Measurements from ENCODE around the gene TMEM50A. TPM values are rescaled to one million over a fixed set of nuclear protein-coding genes. Genes with fewer than 3 reads are reported as not detected.
"Not testable (repeated sequence)": the region's sequence is repeated elsewhere in the genome, so short reads cannot be mapped to it uniquely, and the experiment has no call there.

The TMEM50A gene
- total and polyA plus RNA-seq, 2 experiments from 2014 or later: 53.9 to 229 TPM

DNA sequence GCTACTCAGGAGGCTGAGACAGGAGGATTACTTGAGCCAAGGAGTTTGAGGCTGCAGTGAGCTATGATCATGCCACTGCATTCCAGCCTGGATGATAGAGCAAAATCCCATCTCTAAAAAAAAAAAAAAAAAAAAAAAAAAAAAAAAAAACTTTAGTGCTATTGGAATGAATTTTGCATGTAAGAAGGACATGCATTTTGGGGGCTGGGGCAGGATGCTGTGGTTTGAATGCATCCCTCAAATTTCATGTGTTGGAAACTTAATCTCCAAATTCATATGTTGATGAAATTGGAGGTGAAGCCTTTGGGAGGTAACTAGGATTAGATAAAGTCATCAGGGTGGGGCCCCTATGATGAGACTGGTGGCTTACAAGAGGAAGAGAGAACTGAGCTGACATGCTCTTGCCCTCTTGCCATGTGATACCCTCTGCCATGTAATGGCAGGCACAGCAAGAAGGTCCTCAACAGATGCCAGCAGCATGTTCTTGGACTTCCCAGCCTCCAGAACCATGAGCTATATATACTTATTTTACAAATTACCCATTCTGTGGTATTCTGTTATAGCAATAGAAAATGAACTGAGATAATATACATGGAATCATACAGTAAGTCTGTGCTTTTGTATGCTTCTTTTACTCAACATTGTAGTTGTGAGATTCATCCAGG lies 25.2 kb upstream of the TMEM50A start:
- H3K27me3 ChIP-seq; DNase-seq (ENCODE audit: low read depth in 1 of 2, low spot score in 1 of 2); H3K9me3 ChIP-seq (ENCODE audit: low read depth); H3K4me3 ChIP-seq; H3K4me1 ChIP-seq (ENCODE audit: low read depth); H3K36me3 ChIP-seq; H3K27ac ChIP-seq: not testable (repeated sequence)

- not testable (repeated sequence) for H3K9me3 ChIP-seq (ENCODE audit: low read depth); H3K36me3 ChIP-seq; H3K27ac ChIP-seq; H3K4me1 ChIP-seq (ENCODE audit: low read depth); DNase-seq (ENCODE audit: low read depth in 1 of 2, low spot score in 1 of 2); H3K4me3 ChIP-seq; H3K27me3 ChIP-seq
Observed at GRCh38 chr1:25320314-25320938, 17.7 kb upstream of the TMEM50A start.

DNA sequence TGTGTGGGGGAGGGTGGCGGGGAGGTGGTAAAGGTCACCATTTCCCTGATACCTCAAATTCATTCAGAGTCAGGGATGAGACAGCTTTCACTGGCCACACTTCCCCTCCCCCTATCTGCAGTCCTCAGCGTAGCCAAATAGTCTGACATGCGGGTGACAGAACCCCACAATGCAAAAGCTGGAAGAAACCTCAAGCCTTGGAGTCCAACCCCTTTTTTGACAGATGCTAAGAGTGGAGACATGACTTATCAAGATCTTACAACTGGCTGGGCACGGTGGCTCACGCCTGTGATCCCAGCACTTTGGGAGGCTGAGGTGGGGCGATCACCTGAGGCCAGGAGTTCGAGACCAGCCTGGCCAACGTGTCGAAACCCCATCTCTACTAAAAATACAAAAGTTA lies 16.0 kb upstream of the TMEM50A start:
- H3K9me3 ChIP-seq (ENCODE audit: low read depth); DNase-seq (ENCODE audit: low read depth in 1 of 2, low spot score in 1 of 2); H3K36me3 ChIP-seq; H3K4me3 ChIP-seq; H3K27ac ChIP-seq; H3K27me3 ChIP-seq; H3K4me1 ChIP-seq (ENCODE audit: low read depth): not testable (repeated sequence)

DNA sequence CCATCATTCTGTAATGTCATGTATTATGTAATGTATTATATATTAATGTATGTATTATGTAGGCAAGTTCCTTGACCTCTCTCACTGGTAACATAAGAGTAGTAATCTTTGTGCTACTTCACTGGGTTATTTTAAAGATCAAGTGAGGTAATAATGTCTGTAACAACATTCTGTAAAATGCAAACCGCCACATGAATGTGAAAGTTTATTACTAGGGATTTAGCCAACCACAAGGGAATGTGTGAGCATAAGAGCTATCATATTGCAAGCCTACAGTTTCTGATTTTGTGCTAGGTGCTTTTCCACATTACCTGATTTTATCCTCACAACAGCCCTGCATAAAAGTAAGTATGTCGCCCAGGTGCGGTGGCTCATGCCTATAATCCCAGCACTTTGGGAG lies 13.7 kb upstream of the TMEM50A start:
- not testable (repeated sequence) for H3K27ac ChIP-seq; DNase-seq (ENCODE audit: low read depth in 1 of 2, low spot score in 1 of 2); H3K9me3 ChIP-seq (ENCODE audit: low read depth); H3K27me3 ChIP-seq; H3K4me3 ChIP-seq; H3K36me3 ChIP-seq; H3K4me1 ChIP-seq (ENCODE audit: low read depth)

DNA sequence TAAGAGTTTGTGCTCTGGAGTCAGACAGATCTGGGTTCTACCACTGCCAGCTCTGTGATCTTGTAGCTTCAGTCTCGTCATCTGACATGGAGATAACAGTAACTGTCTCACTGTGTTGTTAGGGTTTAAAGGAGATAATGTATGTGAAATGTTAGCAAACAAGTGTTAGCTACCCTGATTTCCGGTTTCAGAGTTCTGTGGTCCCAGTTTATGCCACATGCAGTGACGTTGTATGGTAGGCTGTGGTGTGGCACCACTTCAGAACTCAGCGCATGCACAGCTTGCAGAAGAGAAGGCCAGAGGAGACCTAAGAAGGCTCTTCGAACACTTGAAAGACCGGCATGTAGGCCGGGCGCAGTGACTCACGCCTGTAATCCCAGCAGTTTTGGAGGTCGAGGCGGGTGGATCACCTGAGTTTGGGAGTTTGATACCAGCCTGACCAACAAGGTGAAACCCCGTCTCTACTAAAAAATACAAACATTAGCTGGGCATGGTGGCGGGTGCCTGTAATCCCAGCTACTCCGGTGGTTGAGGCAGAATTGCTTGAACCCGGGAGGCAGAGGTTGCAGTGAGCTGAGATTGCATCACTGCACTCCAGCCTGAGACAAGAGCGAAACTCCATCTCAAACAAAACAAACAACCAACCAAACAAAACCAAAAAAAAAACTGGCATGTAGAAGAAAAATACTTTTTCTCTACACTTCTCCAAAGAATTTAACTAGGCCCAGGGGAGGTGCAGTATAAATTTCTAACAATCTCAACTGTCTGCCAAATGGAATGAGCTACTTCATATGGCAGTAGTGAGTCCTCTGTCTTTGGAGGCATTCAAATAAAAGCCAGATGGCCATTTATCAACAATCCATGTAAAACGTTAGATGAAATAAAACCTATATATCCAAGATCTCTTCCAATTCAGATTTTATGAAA lies 10.0 kb upstream of the TMEM50A start:
- H3K27me3 ChIP-seq; H3K27ac ChIP-seq; H3K9me3 ChIP-seq (ENCODE audit: low read depth); DNase-seq (ENCODE audit: low read depth in 1 of 2, low spot score in 1 of 2); H3K36me3 ChIP-seq; H3K4me1 ChIP-seq (ENCODE audit: low read depth); H3K4me3 ChIP-seq: not testable (repeated sequence)

GRCh38 chr1:25328791-25329185 lies 9.3 kb upstream of the TMEM50A start:
- H3K9me3 ChIP-seq (ENCODE audit: low read depth): not testable (repeated sequence)

DNA sequence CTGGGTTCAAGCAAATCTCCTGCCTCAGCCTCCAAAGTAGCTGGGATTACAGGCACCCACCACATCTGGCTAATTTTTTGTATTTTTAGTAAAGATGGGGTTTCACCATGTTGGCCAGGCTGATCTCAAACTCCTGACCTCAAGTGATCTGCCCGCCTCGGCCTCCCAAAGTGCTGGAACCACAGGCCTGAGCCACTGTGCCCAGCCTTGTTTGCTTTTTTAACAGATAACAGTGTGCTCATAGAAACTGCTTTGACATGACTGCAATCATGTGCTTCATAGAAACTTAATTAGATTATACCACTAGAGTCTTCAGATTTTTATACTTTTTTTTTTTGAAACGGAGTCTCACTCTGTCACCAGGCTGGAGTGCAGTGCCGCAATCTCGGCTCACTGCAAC lies 8.8 kb upstream of the TMEM50A start:
- not testable (repeated sequence) for H3K27ac ChIP-seq; H3K4me3 ChIP-seq; H3K27me3 ChIP-seq; H3K9me3 ChIP-seq (ENCODE audit: low read depth); H3K4me1 ChIP-seq (ENCODE audit: low read depth); H3K36me3 ChIP-seq; DNase-seq (ENCODE audit: low read depth in 1 of 2, low spot score in 1 of 2)

More at GRCh38 chr1:25328791-25329185, 9.3 kb upstream of the TMEM50A start:
- H3K27ac ChIP-seq; H3K36me3 ChIP-seq; DNase-seq (ENCODE audit: low read depth in 1 of 2, low spot score in 1 of 2); H3K4me1 ChIP-seq (ENCODE audit: low read depth); H3K27me3 ChIP-seq; H3K4me3 ChIP-seq: not testable (repeated sequence)

DNA sequence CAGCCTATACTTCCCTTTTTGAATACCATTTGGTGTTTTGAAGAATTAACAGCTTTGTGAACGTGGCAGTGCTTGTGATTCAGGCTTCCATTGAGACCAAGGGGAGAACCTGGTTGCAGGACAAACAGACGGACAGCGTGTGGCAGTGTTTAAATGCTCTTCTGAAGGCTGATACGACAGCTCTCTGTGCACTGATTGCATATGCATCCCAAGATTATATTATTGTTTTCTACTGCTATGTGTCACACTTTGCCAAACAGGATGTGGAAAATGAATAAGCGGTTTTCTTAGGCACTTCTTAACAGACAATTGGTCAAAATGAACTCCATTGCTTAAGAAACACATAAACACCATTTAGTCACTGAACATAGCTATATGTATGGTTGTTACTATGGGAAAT lies 8.2 kb upstream of the TMEM50A start:
- H3K4me3 ChIP-seq; DNase-seq (ENCODE audit: low read depth in 1 of 2, low spot score in 1 of 2); H3K9me3 ChIP-seq (ENCODE audit: low read depth); H3K27ac ChIP-seq; H3K36me3 ChIP-seq; H3K4me1 ChIP-seq (ENCODE audit: low read depth); H3K27me3 ChIP-seq: not testable (repeated sequence)

GRCh38 chr1:25336922-25337354 lies 1.2 kb upstream of the TMEM50A start:
- not testable (repeated sequence) for H3K4me1 ChIP-seq (ENCODE audit: low read depth); H3K9me3 ChIP-seq (ENCODE audit: low read depth); DNase-seq (ENCODE audit: low read depth in 1 of 2, low spot score in 1 of 2); H3K27me3 ChIP-seq; H3K36me3 ChIP-seq
- Histone ChIP-seq H3K27ac (peak overlapping the region; percentile 22), H3K4me3 (peak overlapping the region; percentile 56)

- H3K4me1 ChIP-seq (ENCODE audit: low read depth); H3K9me3 ChIP-seq (ENCODE audit: low read depth); H3K27me3 ChIP-seq; H3K36me3 ChIP-seq; DNase-seq (ENCODE audit: low read depth in 1 of 2, low spot score in 1 of 2): not testable (repeated sequence)
- Histone ChIP-seq H3K4me3 (peak overlapping the region; percentile 86), H3K27ac (peak overlapping the region; percentile 93)
Observed at GRCh38 chr1:25337483-25338187, 499 bp upstream of the TMEM50A start.

All from cardiac muscle cell (in vitro differentiated cells and primary cell).